ENCODE measurements around the gene TSNAXIP1. TPM values are rescaled to one million over a fixed set of nuclear protein-coding genes. Genes with fewer than 3 reads are reported as not detected.
"Not testable (repeated sequence)": the region's sequence is repeated elsewhere in the genome, so short reads cannot be mapped to it uniquely, and the experiment has no call there.

TSNAXIP1 gene
- total RNA-seq, 1 donor from 2014 or later: 3.7 TPM

- peak; percentile 54 for DNase-seq
Observed at GRCh38 chr16:67862623-67863583, 56.2 kb downstream of the TSNAXIP1 start.

DNA sequence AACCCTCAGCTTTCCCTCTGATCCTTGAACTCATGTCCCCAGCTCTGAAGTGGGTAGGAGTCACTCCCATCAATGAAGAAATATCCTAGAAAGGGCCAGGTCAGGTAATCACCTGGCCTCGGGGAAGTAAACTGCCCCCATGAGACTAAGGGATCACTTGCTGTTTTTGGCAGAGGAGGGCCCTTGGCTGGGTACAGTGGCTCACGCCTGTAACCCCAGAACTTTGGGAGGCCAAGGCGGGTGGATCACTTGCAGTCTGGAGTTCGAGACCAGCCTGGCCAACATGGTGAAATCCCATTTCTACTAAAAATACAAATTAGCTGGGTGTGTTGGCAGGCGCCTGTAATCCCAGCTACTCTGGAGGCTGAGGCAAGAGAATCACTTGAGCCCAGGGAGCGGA lies 57.4 kb downstream of the TSNAXIP1 start:
- DNase-seq: not testable (repeated sequence)

- DNase-seq: no peak
Observed at GRCh38 chr16:67864594-67864993, 57.9 kb downstream of the TSNAXIP1 start.

DNA sequence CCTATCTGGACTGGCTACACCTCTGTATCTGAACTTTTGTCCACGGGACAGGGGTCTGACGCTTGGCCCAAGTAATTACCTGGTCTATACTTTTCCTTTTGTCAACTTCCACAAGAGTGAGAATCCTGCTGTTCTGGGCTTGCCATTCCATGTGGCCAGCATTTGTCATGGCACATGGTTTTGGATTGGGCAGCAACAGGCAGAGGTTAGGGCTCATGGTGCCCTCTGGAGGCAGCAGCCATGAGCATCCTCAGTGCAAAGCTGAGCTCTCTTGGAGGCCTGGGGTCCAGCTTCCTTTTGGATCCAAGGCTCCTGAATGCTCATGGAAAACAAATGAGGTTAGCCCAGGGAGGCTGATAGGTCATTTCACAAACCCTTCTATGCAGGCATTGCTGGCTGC lies 58.6 kb downstream of the TSNAXIP1 start:
- DNase-seq: no peak

DNA sequence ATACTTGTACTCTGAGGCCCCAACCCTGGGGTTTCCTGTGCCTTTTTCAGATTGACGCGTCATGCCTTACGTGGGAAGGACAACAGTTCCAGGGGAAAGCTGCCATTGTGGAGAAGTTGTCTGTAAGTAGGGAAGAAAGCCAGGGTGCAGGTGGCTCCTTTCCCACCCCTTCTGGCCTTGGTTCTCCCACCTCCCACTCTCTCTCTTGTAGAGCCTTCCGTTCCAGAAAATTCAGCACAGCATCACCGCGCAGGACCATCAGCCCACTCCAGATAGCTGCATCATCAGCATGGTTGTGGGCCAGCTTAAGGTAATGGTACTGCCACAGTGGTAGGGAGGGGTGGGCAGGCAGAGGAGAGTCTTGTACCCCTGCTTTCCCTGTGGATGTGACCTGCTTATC lies 61.6 kb downstream of the TSNAXIP1 start:
- DNase-seq: no peak

GRCh38 chr16:67869653-67870052 lies 63.0 kb downstream of the TSNAXIP1 start:
- no peak for DNase-seq

- DNase-seq: no peak
Observed at GRCh38 chr16:67871256-67871655, 64.6 kb downstream of the TSNAXIP1 start.

DNA sequence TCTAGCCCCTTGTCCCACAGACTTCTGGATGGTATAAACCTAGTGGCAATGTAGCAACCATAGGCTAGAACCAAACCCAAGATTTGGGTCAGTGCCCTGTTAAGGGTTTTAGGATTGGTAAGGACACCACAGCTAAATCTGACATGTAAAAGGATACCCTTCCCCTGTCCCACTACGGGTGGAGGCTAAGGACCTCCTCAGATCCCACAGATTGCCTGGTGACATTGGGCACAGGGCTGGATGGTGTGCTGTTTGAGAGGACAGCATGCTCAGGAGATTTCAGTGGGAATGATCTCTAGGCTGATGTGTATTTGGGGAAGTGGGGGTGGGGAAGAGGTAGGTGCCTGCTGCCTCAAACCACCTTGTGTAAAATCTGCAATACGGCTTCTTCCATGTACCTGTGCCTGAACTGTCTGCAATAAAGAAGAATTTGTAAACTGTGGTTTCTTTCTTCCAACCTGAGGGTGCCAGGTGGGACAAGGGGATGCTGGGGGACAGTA lies 65.5 kb downstream of the TSNAXIP1 start:
- DNase-seq: no peak

GRCh38 chr16:67872631-67873434 lies 66.1 kb downstream of the TSNAXIP1 start, which contains the start of gene EDC4:
Gene EDC4, plus strand, starts transcription at chr16:67873052. Its CDS starts 210 bp downstream, at chr16:67873262.
- peak; percentile 63 for DNase-seq

DNA sequence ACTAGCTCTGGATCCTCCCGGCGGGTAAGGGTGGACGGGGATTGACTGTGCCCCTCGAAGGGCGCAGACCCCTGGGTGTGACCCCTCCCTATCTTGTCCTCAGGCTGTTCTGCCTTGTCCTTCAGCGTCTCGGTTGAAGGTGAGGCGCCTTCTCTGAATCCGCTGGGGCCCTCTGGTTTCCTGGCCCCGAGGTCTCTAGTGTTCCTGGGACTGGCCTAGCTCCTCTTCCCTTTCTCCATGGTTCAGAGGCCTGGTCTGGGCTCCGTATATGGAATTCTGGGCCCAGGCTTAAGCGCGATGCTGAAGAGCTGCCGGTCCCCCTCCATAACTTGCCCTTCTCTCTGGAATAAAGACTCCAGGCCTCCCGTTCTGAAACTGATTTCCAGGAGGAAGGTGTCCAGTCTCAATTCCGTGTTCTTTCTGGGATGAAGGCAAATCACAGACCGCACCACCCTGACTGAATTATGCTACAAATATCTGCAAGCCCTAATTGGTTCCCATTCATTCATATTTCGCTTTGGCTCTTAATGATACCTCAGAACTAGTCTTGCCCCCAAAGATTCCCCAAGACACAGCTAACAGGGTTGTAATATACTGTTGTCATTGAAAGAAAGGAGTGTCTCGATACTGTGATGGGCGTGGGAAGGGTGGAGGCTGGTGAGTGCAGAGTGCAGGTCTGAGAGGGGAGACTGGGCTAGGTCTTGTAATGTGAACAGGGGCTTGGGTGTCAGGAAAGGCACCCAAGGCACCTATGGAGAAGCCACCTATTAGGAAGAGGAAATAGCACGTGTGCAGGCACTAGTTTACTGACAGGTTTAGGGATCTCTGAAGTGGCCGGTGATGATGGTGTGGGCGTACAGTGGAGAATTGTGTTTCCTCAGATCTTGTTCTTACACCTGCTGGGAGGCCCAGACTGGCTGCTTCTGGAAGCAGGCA lies 67.0 kb downstream of the TSNAXIP1 start:
- DNase-seq: no peak

- no peak for DNase-seq
Observed at GRCh38 chr16:67874372-67874771, 67.7 kb downstream of the TSNAXIP1 start.

DNA sequence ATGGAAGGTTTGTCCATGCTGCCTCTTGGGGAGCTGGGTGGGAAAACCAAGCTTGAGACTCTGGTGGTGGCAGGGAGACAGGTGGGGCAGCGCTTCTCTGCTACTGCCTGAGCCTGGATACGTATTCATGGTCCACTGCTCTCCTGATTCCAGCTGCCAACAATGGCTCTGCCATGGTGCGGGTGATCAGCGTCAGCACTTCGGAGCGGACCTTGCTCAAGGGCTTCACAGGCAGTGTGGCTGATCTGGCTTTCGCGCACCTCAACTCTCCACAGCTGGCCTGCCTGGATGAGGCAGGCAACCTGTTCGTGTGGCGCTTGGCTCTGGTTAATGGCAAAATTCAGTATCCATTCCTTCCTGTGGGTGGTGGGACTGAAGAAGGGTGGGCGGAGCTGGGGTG lies 70.4 kb downstream of the TSNAXIP1 start:
- DNase-seq: no peak

Small RNA genes lying within 50 kb of the gene (small RNA-seq; reads per million reads assigned to genes)
- gene AC040162.2: not detected

Other genes starting within 250 kb of the TSNAXIP1 start
- 54.0 TPM for gene CTCF, start 244.4 kb upstream of the TSNAXIP1 start, total RNA-seq
- gene CARMIL2, start 161.7 kb upstream of the TSNAXIP1 start, total RNA-seq: 3.1 TPM
- 17.6 TPM for gene ACD, start 146.6 kb upstream of the TSNAXIP1 start, total RNA-seq
- gene PARD6A, start 145.9 kb upstream of the TSNAXIP1 start, total RNA-seq: 8.3 TPM
- 6.2 TPM for gene ENKD1, start 140.1 kb upstream of the TSNAXIP1 start, total RNA-seq
- gene C16orf86, start 140.1 kb upstream of the TSNAXIP1 start, total RNA-seq: 3.1 TPM
- gene GFOD2, start 87.6 kb upstream of the TSNAXIP1 start, total RNA-seq: 51.5 TPM
- 4.4 TPM for gene RANBP10, start 329 bp upstream of the TSNAXIP1 start, total RNA-seq
- gene THAP11, start 35.4 kb downstream of the TSNAXIP1 start, total RNA-seq: 25.3 TPM
- gene NUTF2, start 40.0 kb downstream of the TSNAXIP1 start, total RNA-seq: 73.2 TPM
- 19.7 TPM for gene CENPT, start 40.8 kb downstream of the TSNAXIP1 start, total RNA-seq
- 45.2 TPM for gene EDC4, start 66.2 kb downstream of the TSNAXIP1 start, total RNA-seq
- gene NRN1L, start 78.0 kb downstream of the TSNAXIP1 start, total RNA-seq: not detected
- 5.1 TPM for gene PSKH1, start 86.4 kb downstream of the TSNAXIP1 start, total RNA-seq
- gene CTRL, start 125.0 kb downstream of the TSNAXIP1 start, total RNA-seq: 1.4 TPM
- 13.3 TPM for gene PSMB10, start 130.0 kb downstream of the TSNAXIP1 start, total RNA-seq
- gene LCAT, start 137.2 kb downstream of the TSNAXIP1 start, total RNA-seq: 0.47 TPM
- 8.0 TPM for gene SLC12A4, start 161.7 kb downstream of the TSNAXIP1 start, total RNA-seq
- not detected for gene DPEP3, start 173.6 kb downstream of the TSNAXIP1 start, total RNA-seq
- gene DPEP2, start 192.6 kb downstream of the TSNAXIP1 start, total RNA-seq: not detected
- not detected for gene DPEP2NB, start 209.0 kb downstream of the TSNAXIP1 start, total RNA-seq
- gene DDX28, start 216.3 kb downstream of the TSNAXIP1 start, total RNA-seq: 11.2 TPM
- gene DUS2, start 216.4 kb downstream of the TSNAXIP1 start, total RNA-seq: 9.0 TPM